LoVo (cell line): ENCODE data around the gene LILRB2.
"Not testable (repeated sequence)": the region's sequence is repeated elsewhere in the genome, so short reads cannot be mapped to it uniquely, and the experiment has no call there.

Experiments used
- DNase-seq: peaks from one replicate; pipeline ENCODE4 v3.0.0-alpha.2; 2016; ENCODE audit warnings: low spot score

LILRB2 gene

GRCh38 chr19:54302257-54302656 lies 21.3 kb upstream of the LILRB2 start:
- DNase-seq = no peak

GRCh38 chr19:54299515-54299914 lies 18.6 kb upstream of the LILRB2 start:
- DNase-seq = no peak

GRCh38 chr19:54299126-54299498 lies 18.2 kb upstream of the LILRB2 start:
- no peak for DNase-seq

- no peak for DNase-seq
Observed at GRCh38 chr19:54298357-54299125, 17.6 kb upstream of the LILRB2 start.

- no peak for DNase-seq
Observed at GRCh38 chr19:54297759-54298305, 16.9 kb upstream of the LILRB2 start.

GRCh38 chr19:54294539-54294938 lies 13.6 kb upstream of the LILRB2 start:
- no peak for DNase-seq

- DNase-seq = not testable (repeated sequence)
Observed at GRCh38 chr19:54289160-54289559, 8.2 kb upstream of the LILRB2 start.

- no peak for DNase-seq
Observed at GRCh38 chr19:54287456-54287855, 6.5 kb upstream of the LILRB2 start.

- DNase-seq = not testable (repeated sequence)
Observed at GRCh38 chr19:54286283-54286682, 5.4 kb upstream of the LILRB2 start.

GRCh38 chr19:54285427-54286056 lies 4.6 kb upstream of the LILRB2 start:
- not testable (repeated sequence) for DNase-seq

GRCh38 chr19:54282686-54283470 lies 2.0 kb upstream of the LILRB2 start:
- DNase-seq = no peak

- DNase-seq = not testable (repeated sequence)
Observed at GRCh38 chr19:54281729-54282075, 792 bp upstream of the LILRB2 start.

GRCh38 chr19:54280441-54280840 lies 469 bp downstream of the LILRB2 start:
- not testable (repeated sequence) for DNase-seq

- DNase-seq = not testable (repeated sequence)
Observed at GRCh38 chr19:54280025-54280424, 885 bp downstream of the LILRB2 start.

GRCh38 chr19:54279406-54279962 lies 1.4 kb downstream of the LILRB2 start:
- DNase-seq = no peak

GRCh38 chr19:54278571-54279195 lies 2.2 kb downstream of the LILRB2 start:
- not testable (repeated sequence) for DNase-seq

- not testable (repeated sequence) for DNase-seq
Observed at GRCh38 chr19:54278056-54278455, 2.9 kb downstream of the LILRB2 start.

GRCh38 chr19:54277111-54277615 lies 3.7 kb downstream of the LILRB2 start:
- not testable (repeated sequence) for DNase-seq

GRCh38 chr19:54275951-54276350 lies 5.0 kb downstream of the LILRB2 start:
- no peak for DNase-seq

GRCh38 chr19:54274516-54274915 lies 6.4 kb downstream of the LILRB2 start:
- not testable (repeated sequence) for DNase-seq

- no peak for DNase-seq
Observed at GRCh38 chr19:54273821-54274220, 7.1 kb downstream of the LILRB2 start.

GRCh38 chr19:54272181-54272580 lies 8.7 kb downstream of the LILRB2 start:
- not testable (repeated sequence) for DNase-seq
